Astrocyte of the cerebellum (primary cell): ENCODE measurements around the gene KRTAP4-16.
"Not testable (repeated sequence)": the region's sequence is repeated elsewhere in the genome, so short reads cannot be mapped to it uniquely, and the experiment has no call there.

Experiments
- DNase-seq: peaks from one replicate; pipeline ENCODE4 v3.0.0-alpha.2; 2011; ENCODE audit warnings: low read depth
- H3K4me3 ChIP-seq: 2 replicates; pipeline ENCODE4 v1.5.1; 2011; ENCODE audit warnings: mild to moderate bottlenecking, low read depth, low read length, moderate library complexity
- CTCF ChIP-seq: IDR thresholded peaks from 2 replicates; pipeline ENCODE4 v1.5.1; 2012; ENCODE audit warnings: low read length, low read depth, moderate library complexity, mild to moderate bottlenecking; ENCODE audit errors: missing control alignments
- in situ Hi-C: cut with HindIII; loops from 2 replicates; pipeline ENCODE4 v1.10.0; 2017; ENCODE audit warnings: low sequenced_read_pairs

The KRTAP4-16 gene

GRCh38 chr17:41098481-41098880, 3.5 kb downstream of the KRTAP4-16 start:
- no peak for DNase-seq
- no peak for TF ChIP-seq CTCF
- H3K4me3 ChIP-seq: no peak overlapping the region
- in situ Hi-C loops: no loop called here

- in situ Hi-C loops: no loop called here
- no peak for TF ChIP-seq CTCF
- no peak for DNase-seq
- no peak within 1 kb of the TSS for H3K4me3 ChIP-seq
Measured at GRCh38 chr17:41098042-41098441, 4.0 kb downstream of the KRTAP4-16 start, which contains the start of gene KRTAP4-8. TSS of gene KRTAP4-8 (minus strand) at chr17:41098142. CDS start at chr17:41098084, 58 bp downstream.

DNA sequence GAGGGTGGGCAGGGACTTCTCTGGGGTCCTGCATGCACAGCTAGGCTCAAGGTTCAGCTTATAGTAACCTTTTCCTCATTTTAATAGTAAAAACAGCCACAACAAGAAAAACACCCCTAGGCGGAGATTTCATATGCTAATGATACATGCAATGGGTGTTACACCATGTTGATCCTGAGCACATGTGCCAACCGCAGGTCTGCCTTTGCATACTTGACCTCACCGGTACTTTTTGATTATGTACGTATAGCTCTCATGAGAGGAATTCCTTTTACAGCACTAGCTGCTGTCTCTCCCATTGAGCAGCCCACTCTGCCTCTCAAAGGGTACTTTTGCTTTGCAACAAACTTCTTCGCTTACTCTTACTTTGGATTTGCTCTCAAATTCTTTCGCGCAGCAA, 6.0 kb downstream of the KRTAP4-16 start:
- in situ Hi-C loops: no loop called here
- no peak for TF ChIP-seq CTCF
- no peak for DNase-seq
- no peak overlapping the region for H3K4me3 ChIP-seq

DNA sequence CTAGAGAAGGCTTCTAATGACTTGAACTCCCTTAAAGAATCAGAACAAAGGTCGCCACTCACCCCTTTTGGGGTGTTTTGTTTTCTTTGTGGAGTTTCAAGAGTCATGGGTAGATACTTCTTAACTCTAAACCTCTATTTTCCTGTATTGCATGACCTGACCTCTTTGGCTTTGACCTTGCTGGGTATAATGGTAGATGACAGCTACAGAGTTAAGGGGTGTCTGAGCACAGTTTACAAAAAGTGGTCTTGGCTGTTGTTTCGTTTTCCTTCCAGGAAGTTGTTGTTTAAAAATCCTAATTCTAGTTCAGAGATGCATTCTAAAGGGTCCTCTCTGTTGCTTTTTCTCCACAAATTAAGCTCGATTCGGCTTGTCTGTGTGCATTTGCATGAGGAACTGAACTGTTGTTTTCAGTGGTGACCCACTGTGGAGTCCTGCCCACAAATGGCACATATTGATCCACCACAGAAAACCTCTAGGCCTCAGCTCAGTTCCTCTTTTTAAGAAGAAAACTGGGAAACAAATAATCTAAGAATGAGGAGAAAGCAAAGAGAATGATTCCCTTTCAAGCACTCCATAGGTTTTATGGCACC, 13.2 kb downstream of the KRTAP4-16 start:
- in situ Hi-C loops, H3K4me3 ChIP-seq, DNase-seq: not testable (repeated sequence)

DNA sequence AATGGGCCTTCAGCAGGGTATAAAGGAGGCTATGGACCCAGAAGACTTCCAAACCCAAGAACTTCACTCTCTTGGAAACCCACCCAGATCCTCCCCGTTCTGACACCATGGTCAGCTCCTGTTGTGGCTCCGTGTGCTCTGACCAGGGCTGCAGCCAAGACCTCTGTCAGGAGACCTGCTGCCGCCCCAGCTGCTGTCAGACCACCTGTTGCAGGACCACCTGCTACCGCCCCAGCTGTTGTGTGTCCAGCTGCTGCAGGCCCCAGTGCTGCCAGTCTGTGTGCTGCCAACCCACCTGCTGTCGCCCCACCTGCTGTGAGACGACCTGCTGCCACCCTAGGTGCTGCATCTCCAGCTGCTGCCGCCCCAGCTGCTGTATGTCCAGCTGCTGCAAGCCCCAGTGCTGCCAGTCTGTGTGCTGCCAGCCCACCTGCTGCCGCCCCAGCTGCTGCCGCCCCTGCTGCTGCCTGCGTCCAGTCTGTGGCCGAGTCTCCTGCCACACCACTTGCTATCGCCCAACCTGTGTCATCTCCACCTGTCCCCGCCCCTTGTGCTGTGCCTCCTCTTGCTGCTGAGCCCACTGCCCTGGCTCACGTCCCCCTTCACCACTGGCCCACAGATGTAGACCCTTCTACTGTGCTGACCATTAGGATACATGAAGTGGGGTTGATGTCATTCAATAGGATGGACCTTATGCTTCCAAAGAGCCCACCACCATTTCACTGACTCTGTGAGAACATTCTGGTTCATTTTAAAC, 17.7 kb downstream of the KRTAP4-16 start, which contains the start of gene KRTAP4-7:
Gene KRTAP4-7, plus strand, starts transcription at position 51 of the 757 bp plus-strand sequence. Its CDS starts 57 bp downstream, at position 108.
- H3K4me3 ChIP-seq, DNase-seq, in situ Hi-C loops: not testable (repeated sequence)

- DNase-seq, in situ Hi-C loops, H3K4me3 ChIP-seq: not testable (repeated sequence)
Measured at GRCh38 chr17:41083427-41083826, 18.6 kb downstream of the KRTAP4-16 start.

- in situ Hi-C loops: no loop called here
- no peak for DNase-seq
- no peak for TF ChIP-seq CTCF
- H3K4me3 ChIP-seq: no peak overlapping the region
Measured at GRCh38 chr17:41082626-41083025, 19.4 kb downstream of the KRTAP4-16 start.

GRCh38 chr17:41076788-41077187, 25.2 kb downstream of the KRTAP4-16 start:
- no peak for DNase-seq
- no peak overlapping the region for H3K4me3 ChIP-seq
- no peak for TF ChIP-seq CTCF
- in situ Hi-C loops: no loop called here
